Measurements from ENCODE around the gene NTRK2. TPM values are rescaled to one million over a fixed set of nuclear protein-coding genes. Genes with fewer than 3 reads are reported as not detected.

Gene NTRK2
- total and polyA plus RNA-seq, 2 experiments from 2014 or later: 0.99 to 3.7 TPM

DNA sequence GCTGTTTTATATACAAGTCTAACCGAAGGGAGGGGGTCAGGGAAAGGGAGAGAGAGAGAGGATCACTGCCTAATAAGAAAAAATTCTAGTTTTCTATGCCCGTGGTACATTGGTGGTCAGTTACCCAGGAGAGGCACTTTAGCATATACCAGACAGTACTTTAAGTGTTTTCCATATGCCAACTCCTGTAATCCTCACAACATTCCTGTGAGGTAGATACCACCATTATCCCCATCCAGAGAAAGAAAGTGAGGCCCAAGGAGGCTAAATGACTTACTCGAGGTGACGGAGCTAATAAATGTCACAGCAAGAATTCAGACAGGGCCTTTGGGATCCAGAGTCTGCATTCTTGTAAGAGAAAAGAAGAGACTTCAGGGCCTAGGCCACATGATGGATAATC, 161.8 kb downstream of the NTRK2 start:
- Histone ChIP-seq H3K79me2 (no peaks in the 10 kb centered on the region), H3K9me2 (replicated peaks; ENCODE audit: insufficient read depth) (no peaks in the 10 kb centered on the region), H2AFZ (no peak overlapping the region), H4K20me1 (ENCODE audit: insufficient read depth, poor library complexity, severe bottlenecking) (no peaks in the 10 kb centered on the region), H3K27me3 (no peaks in the 10 kb centered on the region), H3K4me3 (no peak overlapping the region), H3K9me3 (ENCODE audit: low read depth) (no peaks in the 10 kb centered on the region), H3K4me2 (no peak overlapping the region), H3K4me1 (ENCODE audit: insufficient read depth) (no peaks in the 10 kb centered on the region), H3K27ac (no peak overlapping the region), H3K36me3 (replicated peaks; ENCODE audit: insufficient read depth, low read depth) (no peaks in the 10 kb centered on the region)
- TF ChIP-seq EZH2 (IDR thresholded peaks at IDR 0.05; ENCODE audit: borderline replicate concordance) (no peak), EZH2phosphoT487 (IDR thresholded peaks at IDR 0.05; ENCODE audit: low read depth, severe bottlenecking, unreplicated experiment) (no peak), CTCF (IDR thresholded peaks at IDR 0.05; ENCODE audit: poor library complexity) (no peak)
- DNase-seq (ENCODE audit: low spot score): no peak
- WGBS (ENCODE audit: low lambda C conversion rate, missing lambda C conversion rate): 69% methylated on average over 4 of the region's 4 CpGs

GRCh38 chr9:84832453-84832852, 162.9 kb downstream of the NTRK2 start:
- TF ChIP-seq EZH2phosphoT487 (IDR thresholded peaks at IDR 0.05; ENCODE audit: low read depth, severe bottlenecking, unreplicated experiment) (no peak), CTCF (IDR thresholded peaks at IDR 0.05; ENCODE audit: poor library complexity) (no peak), EZH2 (IDR thresholded peaks at IDR 0.05; ENCODE audit: borderline replicate concordance) (no peak)
- Histone ChIP-seq H3K9me3 (ENCODE audit: low read depth) (no peaks in the 10 kb centered on the region), H3K9me2 (replicated peaks; ENCODE audit: insufficient read depth) (no peaks in the 10 kb centered on the region), H3K79me2 (no peaks in the 10 kb centered on the region), H3K4me1 (ENCODE audit: insufficient read depth) (no peaks in the 10 kb centered on the region), H4K20me1 (ENCODE audit: insufficient read depth, poor library complexity, severe bottlenecking) (no peaks in the 10 kb centered on the region), H3K4me2 (no peak overlapping the region), H2AFZ (no peak overlapping the region), H3K27ac (no peak overlapping the region), H3K27me3 (no peaks in the 10 kb centered on the region), H3K36me3 (replicated peaks; ENCODE audit: insufficient read depth, low read depth) (no peaks in the 10 kb centered on the region), H3K4me3 (no peak overlapping the region)
- WGBS (ENCODE audit: low lambda C conversion rate, missing lambda C conversion rate): 86% methylated on average over 10 of the region's 10 CpGs
- no peak for DNase-seq (ENCODE audit: low spot score)

- no peak overlapping the region for H3K4me2 ChIP-seq
- no peaks in the 10 kb centered on the region for H3K36me3 ChIP-seq (replicated peaks; ENCODE audit: insufficient read depth, low read depth)
- DNase-seq (ENCODE audit: low spot score): no peak
- no peaks in the 10 kb centered on the region for H3K4me1 ChIP-seq (ENCODE audit: insufficient read depth)
- no peaks in the 10 kb centered on the region for H3K79me2 ChIP-seq
- H3K27me3 ChIP-seq: no peaks in the 10 kb centered on the region
- H2AFZ ChIP-seq: no peak overlapping the region
- H3K4me3 ChIP-seq: no peak overlapping the region
- WGBS (ENCODE audit: low lambda C conversion rate, missing lambda C conversion rate): 87% methylated on average over 4 of the region's 4 CpGs
- H4K20me1 ChIP-seq (ENCODE audit: insufficient read depth, poor library complexity, severe bottlenecking): no peaks in the 10 kb centered on the region
- TF ChIP-seq EZH2phosphoT487 (IDR thresholded peaks at IDR 0.05; ENCODE audit: low read depth, severe bottlenecking, unreplicated experiment) (no peak), CTCF (IDR thresholded peaks at IDR 0.05; ENCODE audit: poor library complexity) (no peak), EZH2 (IDR thresholded peaks at IDR 0.05; ENCODE audit: borderline replicate concordance) (no peak)
- no peak overlapping the region for H3K27ac ChIP-seq
- no peaks in the 10 kb centered on the region for H3K9me3 ChIP-seq (ENCODE audit: low read depth)
- no peaks in the 10 kb centered on the region for H3K9me2 ChIP-seq (replicated peaks; ENCODE audit: insufficient read depth)
Measured at GRCh38 chr9:84834426-84834825, 164.9 kb downstream of the NTRK2 start.

- H3K4me2 ChIP-seq: no peak overlapping the region
- H3K36me3 ChIP-seq (replicated peaks; ENCODE audit: insufficient read depth, low read depth): no peaks in the 10 kb centered on the region
- no peaks in the 10 kb centered on the region for H4K20me1 ChIP-seq (ENCODE audit: insufficient read depth, poor library complexity, severe bottlenecking)
- no peaks in the 10 kb centered on the region for H3K9me2 ChIP-seq (replicated peaks; ENCODE audit: insufficient read depth)
- no peak for DNase-seq (ENCODE audit: low spot score)
- no peak for TF ChIP-seq EZH2 (IDR thresholded peaks at IDR 0.05; ENCODE audit: borderline replicate concordance)
- H3K4me3 ChIP-seq: no peak overlapping the region
- H2AFZ ChIP-seq: no peak overlapping the region
- no peak overlapping the region for H3K27ac ChIP-seq
- no peaks in the 10 kb centered on the region for H3K9me3 ChIP-seq (ENCODE audit: low read depth)
- H3K27me3 ChIP-seq: no peaks in the 10 kb centered on the region
- H3K79me2 ChIP-seq: no peaks in the 10 kb centered on the region
- H3K4me1 ChIP-seq (ENCODE audit: insufficient read depth): no peaks in the 10 kb centered on the region
- 82% methylated on average over 5 of the region's 5 CpGs for WGBS (ENCODE audit: low lambda C conversion rate, missing lambda C conversion rate)
Measured at GRCh38 chr9:84835745-84836144, 166.2 kb downstream of the NTRK2 start.

All from hepatocyte (in vitro differentiated cells).